ENCODE data around the gene EIF1AD. TPM values are rescaled to one million over a fixed set of nuclear protein-coding genes. Genes with fewer than 3 reads are reported as not detected.
"Not testable (repeated sequence)": the region's sequence is repeated elsewhere in the genome, so short reads cannot be mapped to it uniquely, and the experiment has no call there.

The EIF1AD gene
- total RNA-seq, 1 donor from 2014 or later = 34.0 TPM

DNA sequence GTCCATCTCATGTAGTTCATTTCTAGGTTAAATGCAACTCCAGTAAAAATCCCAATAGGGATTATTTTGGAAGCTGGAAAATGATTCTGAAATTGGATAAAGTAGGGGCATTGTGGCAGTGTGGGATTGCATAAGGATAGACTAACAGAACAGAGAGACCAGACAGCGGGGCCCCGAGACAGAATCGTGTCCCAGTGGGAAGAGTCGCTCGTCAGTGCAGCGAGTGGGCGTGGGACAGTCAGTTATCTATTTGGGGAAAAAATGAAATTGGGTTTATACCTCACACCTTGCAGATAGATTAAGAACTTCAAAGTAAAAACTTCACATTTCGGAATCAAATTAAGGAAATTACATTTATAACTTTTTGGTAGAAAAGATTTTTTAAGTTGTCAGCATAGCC is 29.8 kb downstream of the EIF1AD start:
- DNase-seq (ENCODE audit: low read depth, low spot score) = no peak

DNA sequence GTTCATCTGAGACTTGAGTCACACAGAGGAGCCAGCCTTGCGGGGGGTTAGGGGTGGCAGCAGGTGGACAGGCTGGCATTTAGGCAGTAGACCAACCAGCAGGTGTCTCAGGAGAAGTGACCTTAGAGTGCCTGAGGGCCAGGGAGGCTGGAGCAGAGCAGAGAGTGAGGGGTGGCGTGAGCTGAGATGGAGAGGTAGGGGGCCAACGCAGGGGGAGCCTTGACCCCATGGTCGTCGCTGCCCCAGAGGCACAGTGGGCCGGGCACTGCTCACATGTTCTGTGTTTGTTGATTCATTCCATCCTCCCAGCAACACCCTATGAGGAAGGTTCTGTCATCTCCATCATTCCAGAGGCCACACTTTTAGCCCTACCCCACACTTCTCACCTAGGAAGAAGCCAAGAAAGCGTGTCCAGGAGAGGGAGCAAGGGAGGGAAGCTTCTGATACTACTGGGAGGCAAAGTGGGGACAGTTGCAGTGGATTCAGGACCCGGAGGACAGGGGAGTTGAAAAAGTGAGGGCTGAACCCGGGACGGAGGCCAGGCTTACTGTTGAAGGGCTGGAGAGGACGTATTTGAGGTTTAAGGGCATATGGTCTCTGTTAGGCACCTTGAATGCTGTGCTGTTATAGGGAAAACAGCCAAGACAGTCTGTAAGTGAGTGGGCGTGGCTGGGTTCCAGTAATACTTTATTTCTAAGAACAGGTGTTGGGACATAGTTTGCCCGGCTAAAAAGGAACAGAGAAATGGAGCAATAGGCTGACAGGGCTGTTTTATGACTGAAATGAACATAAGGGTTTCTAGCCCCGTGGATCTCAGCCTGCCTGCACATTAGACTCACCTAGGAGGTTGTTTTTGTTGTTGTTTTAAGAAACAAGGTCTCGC is 33.1 kb downstream of the EIF1AD start:
- DNase-seq (ENCODE audit: low read depth, low spot score) = no peak

DNA sequence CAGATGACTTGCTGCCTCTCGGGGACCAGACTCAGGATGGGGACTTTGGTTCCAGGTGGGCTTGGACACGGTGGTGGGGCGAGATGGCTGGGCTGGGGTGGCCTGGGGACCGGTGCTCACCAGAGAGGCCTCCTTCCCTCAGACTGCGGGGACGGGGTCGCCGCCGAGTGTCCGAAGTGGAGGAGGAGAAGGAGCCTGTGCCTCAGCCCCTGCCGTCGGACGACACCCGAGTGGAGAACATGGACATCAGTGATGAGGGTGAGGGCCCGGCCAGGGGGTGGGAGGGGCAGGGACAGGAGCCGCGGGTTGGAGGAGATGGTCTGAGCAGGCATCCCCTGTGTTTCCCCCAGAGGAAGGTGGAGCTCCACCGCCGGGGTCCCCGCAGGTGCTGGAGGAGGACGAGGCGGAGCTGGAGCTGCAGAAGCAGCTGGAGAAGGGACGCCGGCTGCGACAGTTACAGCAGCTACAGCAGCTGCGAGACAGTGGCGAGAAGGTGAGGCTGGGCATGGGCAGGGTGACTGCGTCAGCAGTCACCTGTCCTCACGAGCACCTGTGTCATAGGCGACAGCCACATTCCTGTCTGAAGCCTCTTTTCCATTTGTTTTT is 34.5 kb downstream of the EIF1AD start:
- DNase-seq (ENCODE audit: low read depth, low spot score) = no peak

DNA sequence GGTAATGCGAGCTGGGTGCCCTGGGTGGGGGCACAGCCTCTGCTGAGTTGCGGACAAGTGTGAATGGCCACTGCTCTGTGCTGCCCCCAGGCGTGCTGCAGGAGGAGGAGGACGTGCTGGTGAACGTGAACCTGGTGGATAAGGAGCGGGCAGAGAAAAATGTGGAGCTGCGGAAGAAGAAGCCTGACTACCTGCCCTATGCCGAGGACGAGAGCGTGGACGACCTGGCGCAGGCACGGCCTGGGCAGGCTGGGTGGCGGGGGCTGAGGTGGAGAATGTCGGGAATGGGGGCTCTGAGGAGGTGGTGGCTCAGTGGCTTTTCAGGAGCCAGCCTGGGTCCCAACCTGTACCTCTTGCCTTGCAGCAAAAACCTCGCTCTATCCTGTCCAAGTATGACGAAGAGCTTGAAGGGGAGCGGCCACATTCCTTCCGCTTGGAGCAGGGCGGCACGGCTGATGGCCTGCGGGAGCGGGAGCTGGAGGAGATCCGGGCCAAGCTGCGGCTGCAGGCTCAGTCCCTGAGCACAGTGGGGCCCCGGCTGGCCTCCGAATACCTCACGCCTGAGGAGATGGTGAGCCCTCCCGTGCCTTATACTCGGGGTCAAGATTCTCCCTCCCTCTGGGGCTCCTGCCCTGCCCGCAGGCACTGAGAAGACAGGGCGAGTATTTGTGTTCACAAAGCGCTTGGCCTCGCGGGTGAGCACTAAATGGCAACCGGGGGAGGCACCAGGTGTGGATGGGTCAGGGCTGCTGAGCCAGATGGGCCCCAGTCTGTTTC is 35.8 kb downstream of the EIF1AD start:
- no peak for DNase-seq (ENCODE audit: low read depth, low spot score)

DNA sequence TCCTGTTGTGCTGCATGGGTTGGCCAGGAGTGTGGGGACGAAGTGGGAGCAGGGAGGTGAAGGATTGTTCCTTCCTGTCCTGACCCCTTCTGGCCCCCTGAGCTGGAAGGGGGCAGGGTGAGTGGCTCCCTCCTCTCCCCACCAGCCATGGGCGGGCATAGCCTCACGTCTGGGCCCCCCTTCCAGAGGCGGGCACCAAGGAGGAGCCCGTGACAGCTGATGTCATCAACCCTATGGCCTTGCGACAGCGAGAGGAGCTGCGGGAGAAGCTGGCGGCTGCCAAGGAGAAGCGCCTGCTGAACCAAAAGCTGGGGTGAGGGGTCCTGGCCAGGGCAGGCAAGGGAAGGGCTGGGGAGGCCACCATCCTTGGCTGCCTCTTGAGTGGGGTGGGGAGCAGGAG is 37.1 kb downstream of the EIF1AD start:
- no peak for DNase-seq (ENCODE audit: low read depth, low spot score)

DNA sequence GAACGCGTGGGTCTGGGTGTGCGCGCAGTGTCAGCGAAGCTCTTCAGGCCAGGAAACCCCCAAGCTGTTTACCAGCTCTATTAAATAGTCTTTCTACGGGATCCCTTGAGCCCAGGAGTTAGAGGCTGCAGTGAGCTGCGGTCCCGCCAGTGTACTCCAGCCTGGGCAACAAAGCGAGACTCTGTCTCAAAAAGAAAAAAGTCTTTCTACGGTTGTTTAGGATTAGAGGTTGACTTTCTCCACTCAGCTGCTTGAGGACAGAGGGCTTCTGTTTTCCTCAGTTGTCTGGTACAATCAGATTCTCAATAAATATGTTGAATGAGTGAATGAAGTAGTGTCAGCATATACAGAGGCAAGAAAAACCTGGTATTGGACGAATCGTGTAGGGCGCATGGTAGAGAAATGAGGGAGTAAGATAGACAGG is 39.8 kb downstream of the EIF1AD start:
- no peak for DNase-seq (ENCODE audit: low read depth, low spot score)

DNA sequence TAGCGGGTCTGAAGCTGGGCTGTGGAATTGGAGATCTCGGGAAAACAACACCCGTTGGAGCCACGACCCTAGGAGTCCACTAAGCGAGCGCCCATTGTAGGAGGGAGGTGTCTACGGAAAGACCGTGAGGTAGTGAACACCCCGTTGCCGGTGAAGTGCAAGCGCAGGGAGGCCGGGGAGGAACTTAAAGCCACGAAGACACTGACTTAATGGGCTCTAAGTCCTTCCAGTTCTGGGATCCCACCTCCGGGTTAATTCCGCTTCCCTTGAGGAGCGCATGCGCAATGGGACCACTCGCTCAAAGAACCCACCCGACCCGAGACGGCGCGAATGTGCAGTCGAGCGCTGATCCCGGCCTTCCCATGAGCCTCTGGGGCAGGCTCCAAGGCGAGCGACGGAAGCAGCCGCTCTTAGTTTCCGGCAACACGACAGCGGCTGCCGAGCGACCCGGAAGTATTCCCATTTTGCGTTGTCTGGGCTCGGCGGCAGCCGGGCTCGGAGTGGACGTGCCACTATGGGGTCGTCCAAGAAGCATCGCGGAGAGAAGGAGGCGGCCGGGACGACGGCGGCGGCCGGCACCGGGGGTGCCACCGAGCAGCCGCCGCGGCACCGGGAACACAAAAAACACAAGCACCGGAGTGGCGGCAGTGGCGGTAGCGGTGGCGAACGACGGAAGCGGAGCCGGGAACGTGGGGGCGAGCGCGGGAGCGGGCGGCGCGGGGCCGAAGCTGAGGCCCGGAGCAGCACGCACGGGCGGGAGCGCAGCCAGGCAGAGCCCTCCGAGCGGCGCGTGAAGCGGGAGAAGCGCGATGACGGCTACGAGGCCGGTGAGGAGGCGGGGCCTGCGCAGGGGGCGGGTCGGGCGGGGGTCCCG is 40.5 kb downstream of the EIF1AD start, which contains the start of gene SART1:
SART1 (plus strand) TSS at position 468 of the 874 bp plus-strand sequence; CDS start at position 515, 47 bp downstream.
- peak; percentile 94 for DNase-seq (ENCODE audit: low read depth, low spot score)

DNA sequence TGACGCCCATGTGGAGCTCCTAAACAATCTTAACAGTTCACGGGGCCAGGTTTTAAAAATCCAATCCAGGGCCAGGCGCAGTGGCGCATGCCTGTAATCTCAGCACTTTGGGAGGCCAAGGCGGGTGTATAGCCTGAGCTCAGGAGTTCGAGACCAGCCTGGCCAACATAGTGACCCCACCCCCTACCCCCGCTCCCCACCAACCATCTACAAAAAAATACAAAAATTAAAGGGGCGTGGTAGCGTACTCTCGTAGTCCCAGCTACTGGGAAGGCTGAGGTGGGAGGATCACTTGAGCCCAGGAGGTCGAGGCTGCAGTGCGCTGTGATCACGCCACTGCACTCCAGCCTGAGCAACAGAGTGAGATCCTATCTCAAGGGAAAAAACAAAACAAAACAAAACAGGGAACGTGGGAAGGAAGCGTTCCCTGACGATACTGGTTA is 41.1 kb downstream of the EIF1AD start:
- DNase-seq (ENCODE audit: low read depth, low spot score) = no peak

DNA sequence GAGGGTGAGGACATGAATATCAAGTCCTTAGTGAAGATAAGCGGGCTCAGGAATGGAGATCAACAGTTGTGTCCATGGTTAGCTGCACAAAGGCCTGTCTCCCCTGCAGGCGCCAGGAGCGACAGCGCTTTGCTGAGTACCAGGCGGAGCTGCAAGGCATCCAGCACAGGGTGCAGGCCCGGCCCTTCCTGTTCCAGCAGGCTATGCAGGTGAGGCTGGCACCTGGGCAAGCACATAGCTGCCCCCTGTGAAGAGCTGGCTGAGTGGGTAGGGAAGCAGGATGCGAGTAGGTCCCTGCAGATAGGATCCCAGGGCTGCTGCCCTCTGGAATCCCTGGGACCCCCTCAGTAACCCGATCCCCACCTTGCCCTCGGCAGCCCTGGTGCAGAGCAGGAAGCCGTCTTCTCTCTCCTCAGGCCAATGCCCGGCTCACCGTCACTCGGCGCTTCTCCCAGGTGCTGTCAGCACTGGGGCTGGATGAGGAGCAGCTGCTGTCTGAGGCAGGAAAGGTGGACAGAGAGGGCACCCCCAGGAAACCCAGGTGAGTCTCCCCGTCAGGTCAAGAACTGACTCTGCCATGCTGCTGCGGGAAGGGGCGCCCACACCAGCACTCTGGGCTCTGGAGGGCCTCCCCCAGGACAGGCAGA is 43.1 kb downstream of the EIF1AD start:
- DNase-seq (ENCODE audit: low read depth, low spot score) = no peak

DNA sequence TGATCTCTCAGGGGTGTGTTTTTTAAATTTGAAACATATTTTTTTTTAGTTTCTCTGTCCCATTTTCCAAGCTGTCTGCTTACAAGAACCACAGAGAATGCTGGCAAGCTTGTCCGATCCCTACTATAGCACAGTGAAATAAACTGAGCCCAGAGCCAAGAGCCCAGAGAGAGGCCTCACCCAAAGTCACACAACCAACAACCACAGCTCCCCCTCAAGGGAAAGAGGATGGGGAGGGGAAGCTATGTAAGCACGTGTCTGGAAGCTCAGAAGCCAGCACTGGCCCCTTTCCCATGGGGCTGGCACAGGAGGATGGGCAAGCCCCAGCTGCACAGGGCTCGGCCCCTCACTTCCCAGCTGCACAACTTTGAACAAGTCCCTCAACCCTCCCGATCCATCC is 43.7 kb downstream of the EIF1AD start:
- DNase-seq (ENCODE audit: low read depth, low spot score) = no peak

DNA sequence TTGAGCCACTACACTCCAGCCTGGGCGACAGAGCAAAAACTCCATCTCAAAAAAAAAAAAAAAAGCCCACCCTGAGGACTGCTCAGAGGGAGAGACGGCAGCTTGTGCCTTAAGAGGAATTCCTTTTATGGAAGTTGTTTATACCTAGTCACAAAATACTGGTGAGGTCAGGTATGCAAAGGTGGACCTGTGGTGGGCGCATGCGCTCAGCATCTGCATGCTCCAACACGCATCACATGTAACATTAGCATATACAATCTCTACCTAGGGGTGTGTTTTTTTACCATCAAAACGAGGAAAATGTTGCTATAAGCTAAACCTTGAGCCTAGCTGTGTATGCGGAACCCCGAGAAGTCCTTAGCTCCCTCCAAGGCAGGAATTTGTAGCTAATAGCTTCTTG is 47.2 kb downstream of the EIF1AD start:
- no peak for DNase-seq (ENCODE audit: low read depth, low spot score)

DNA sequence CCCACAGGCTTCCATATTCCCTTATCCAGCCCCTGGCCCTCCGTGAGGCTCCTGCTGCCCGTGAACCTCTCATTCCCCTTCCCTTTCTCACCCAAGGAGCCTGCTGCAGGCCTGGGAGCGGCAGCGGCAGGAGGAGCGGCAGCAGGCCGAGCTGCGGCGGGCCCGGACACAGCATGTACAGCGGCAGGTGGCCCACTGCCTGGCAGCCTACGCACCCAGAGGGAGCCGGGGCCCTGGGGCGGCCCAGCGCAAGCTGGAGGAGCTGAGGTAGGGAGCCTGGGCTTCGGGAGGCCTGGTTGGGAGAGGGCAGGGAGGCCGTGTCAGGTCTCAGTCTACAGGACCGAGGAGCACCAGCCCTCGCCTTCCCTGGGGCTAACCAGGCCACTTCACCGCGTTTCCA is 48.5 kb downstream of the EIF1AD start:
- no peak for DNase-seq (ENCODE audit: low read depth, low spot score)

DNA sequence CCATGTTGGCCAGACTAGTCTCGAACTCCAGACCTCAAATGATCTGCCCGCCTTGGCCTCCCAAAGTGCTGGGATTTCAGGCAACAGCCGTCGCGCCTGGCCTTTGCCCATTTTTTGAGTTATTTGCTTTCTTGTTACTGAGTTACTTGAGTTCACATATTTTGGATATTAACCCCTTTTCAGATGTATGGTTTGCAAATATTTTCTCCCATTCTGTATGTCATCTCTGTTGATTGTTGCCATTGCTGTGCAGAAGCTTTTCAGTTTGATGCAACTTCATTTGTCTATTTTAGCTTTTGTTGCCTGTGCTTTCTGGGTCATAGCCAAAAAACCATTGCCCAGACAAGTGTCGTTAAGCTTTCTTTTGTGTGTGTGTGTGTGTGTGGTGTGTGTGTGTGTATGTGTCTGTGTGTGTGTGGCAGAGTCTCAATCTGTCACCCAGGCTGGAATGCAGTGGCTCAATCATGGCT is 49.9 kb downstream of the EIF1AD start:
- no peak for DNase-seq (ENCODE audit: low read depth, low spot score)

DNA sequence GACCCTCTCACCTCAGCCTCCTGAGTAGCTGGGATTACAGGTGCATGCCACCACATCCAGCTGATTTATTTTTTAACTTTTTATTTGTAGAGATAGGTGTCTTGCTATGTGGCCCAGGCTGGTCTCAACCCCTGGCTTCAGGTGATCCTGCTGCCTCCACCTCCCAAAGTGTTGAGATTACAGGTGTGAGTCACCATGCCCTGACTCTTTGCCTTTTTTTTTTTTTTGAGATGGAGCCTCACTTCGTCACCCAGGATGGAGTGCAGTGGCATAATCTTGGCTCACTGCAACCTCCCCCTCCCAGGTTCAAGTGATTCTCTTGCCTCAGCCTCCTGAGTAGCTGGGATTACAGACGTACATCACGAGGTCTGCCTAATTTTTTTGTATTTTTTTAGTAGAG is 50.3 kb downstream of the EIF1AD start:
- DNase-seq (ENCODE audit: low read depth, low spot score) = not testable (repeated sequence)

DNA sequence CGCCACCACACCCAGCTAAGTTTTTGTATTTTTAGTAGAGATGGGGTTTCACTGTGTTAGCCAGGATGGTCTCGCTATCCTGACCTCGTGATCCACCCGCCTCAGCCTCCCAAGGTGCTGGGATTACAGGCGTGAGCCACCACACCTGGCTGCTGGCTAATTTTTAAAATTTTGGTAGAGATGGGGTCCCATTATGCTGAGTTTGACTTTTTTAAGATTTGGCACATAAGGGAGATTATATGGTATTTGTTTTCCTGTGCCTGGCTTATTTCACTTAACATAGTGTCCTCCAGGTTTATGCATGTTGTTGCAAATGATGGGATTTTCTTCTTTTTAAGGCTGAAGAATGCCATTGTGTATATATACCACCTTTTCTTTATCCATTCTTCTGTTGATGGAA is 51.2 kb downstream of the EIF1AD start:
- not testable (repeated sequence) for DNase-seq (ENCODE audit: low read depth, low spot score)

DNA sequence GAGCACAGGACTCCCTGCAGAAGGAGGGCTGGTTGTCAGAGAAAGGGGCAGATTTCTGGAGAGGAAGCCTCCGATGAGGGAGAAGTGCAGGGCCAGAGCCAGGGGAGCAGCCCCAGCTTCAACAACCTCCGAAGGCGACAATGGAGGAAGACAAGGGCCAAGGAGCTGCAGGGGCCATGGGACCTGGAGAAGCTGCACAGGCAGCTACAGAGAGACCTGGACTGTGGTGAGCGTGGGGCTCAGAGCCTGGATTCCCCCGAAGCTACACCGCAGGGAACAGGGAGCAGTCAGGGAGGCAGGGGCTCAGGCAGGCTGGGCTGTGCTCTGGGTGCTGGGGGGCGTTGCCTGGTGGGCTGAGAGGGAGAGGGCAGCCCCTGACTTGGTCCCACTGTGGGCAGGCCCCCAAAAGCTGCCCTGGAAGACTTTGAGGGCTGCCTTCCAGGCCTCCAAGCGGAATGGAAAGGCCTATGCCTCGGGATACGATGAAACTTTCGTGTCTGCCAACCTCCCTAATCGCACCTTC is 54.3 kb downstream of the EIF1AD start:
- DNase-seq (ENCODE audit: low read depth, low spot score) = no peak

DNA sequence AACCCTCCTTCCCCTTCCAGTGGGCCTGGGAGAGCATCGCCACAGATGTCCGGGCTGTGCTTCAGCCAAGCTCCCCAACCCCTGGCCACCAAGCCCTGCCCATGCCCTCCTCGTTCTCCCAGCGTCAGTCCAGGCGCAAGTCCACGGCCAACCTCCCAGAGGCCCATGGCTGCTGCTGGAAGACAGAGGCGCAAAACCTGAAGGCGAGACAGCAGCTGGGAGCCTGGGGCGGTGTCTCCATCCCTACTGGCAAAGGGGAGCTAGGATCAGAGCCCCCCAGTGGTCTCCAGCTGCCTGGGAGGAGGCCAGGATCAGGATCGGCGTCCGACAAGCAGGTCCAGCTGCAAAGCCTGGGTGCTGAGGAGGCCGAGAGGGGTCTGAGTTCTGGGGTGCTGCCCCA is 54.8 kb downstream of the EIF1AD start:
- DNase-seq (ENCODE audit: low read depth, low spot score) = no peak

DNA sequence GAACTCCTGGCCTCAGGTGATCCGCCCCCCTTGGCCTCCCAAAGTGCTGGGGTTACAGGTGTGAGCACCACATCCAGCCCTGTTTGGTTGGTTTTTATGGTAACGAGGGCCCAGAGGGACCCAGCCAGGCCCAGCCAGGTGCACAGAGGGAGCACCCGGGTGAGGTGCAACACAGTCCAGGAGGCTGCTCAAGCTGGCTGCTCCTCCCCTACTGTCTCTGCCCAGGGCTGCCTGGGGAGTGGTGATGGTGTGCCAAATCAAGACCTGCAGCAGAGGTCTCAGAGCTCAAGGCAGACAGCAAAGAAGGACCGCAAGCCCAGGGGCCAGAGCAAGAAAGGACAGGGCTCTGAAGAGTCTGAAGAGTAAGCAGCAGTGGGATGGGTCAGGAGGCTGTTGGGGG is 55.3 kb downstream of the EIF1AD start:
- DNase-seq (ENCODE audit: low read depth, low spot score) = no peak

All from pulmonary artery endothelial cell (primary cell).